Endothelial cell of umbilical vein (primary cell): ENCODE results near the gene CORO2B. TPM values are rescaled to one million over a fixed set of nuclear protein-coding genes. Genes with fewer than 3 reads are reported as not detected.

Experiments used
- Bru-seq: library from RNA; stranded (reverse); fragments of 400-500 nt; gene quantifications from one replicate; lab custom pipeline; 2021; lab: Mats Ljungman, UMichigan
- BruChase-seq, 2 experiments: library from RNA; stranded (reverse); fragments of 400-500 nt; gene quantifications; one replicate each; lab custom pipeline; 2021; lab: Mats Ljungman, UMichigan
- BruUV-seq: library from RNA; stranded (reverse); fragments of 400-500 nt; replicated peaks from 2 replicates; lab custom pipeline; 2021; lab: Mats Ljungman, UMichigan
- CTCF ChIA-PET: fragments of 300-600, 350-600 bp; sonication (Branson Sonifier 250); formaldehyde crosslinking; loops from one replicate; lab custom pipeline; 2021; ENCODE audit warnings: antibody characterized with exemption, inconsistent platforms; lab: Charles Lee
- POLR2A ChIA-PET: fragments of 300-600, 350-600 bp; sonication (Branson Sonifier 250); formaldehyde crosslinking; loops from one replicate; lab custom pipeline; 2021; ENCODE audit warnings: antibody characterized with exemption, inconsistent platforms; lab: Charles Lee
- DNase-seq: peaks from one replicate; pipeline ENCODE4 v3.0.0-alpha.2; 2011; ENCODE audit warnings: low read depth, low spot score
- FAIRE-seq: peaks from 2 replicates; lab custom pipeline; 2011; peaks lifted over from hg19 to GRCh38; lab: Jason Lieb, UNC
- H2AFZ ChIP-seq: 2 replicates; pipeline ENCODE4 v1.6.0; 2012; ENCODE audit warnings: low read depth, low read length, control low read depth, inconsistent platforms
- H3K27ac ChIP-seq: 2 replicates; pipeline ENCODE4 v1.5.1; 2011; ENCODE audit warnings: low read depth, mild to moderate bottlenecking, control low read depth, low read length, moderate library complexity; ENCODE audit not compliant: insufficient read depth
- H3K27me3 ChIP-seq, 2 experiments: 2 replicates each; pipeline versions ENCODE4 v1.6.0 to v1.6.1; 2011; ENCODE audit warnings: low read length in 2 of 2, mixed read lengths in 1 of 2; ENCODE audit not compliant: control insufficient read depth in 2 of 2, insufficient read depth in 2 of 2
- H3K36me3 ChIP-seq, 2 experiments: 2 replicates in 1 of 2; 3 replicates in 1 of 2; pipeline ENCODE4 v1.5.1; 2011; ENCODE audit warnings: low read length in 2 of 2, mild to moderate bottlenecking in 1 of 2, moderate library complexity in 1 of 2; ENCODE audit not compliant: control insufficient read depth in 2 of 2, insufficient read depth in 2 of 2; ENCODE audit errors: extremely low read depth in 1 of 2
- H3K4me1 ChIP-seq: 3 replicates; pipeline ENCODE4 v1.5.1; 2011; ENCODE audit warnings: mild to moderate bottlenecking, low read length; ENCODE audit not compliant: control insufficient read depth, insufficient read depth; ENCODE audit errors: extremely low read depth
- H3K4me2 ChIP-seq: 2 replicates; pipeline ENCODE4 v1.6.1; 2011; ENCODE audit warnings: low read length, control low read depth, mixed read lengths; ENCODE audit not compliant: insufficient read depth
- H3K4me3 ChIP-seq, 3 experiments: fragments of 200-600 bp in 1 of 3; sonication (generic), shearing (Covaris generic) in 1 of 3; replicated peaks in 1 of 3; 2 replicates each; pipeline ENCODE4 v1.5.1; 2011 to 2016; ENCODE audit warnings: control low read depth in 3 of 3, low read length in 3 of 3, mild to moderate bottlenecking in 2 of 3, inconsistent platforms in 1 of 3, low read depth in 1 of 3, moderate library complexity in 1 of 3; ENCODE audit not compliant: insufficient read depth in 1 of 3
- H3K79me2 ChIP-seq: 2 replicates; pipeline ENCODE4 v1.6.0; 2012; ENCODE audit warnings: low read length, inconsistent platforms; ENCODE audit not compliant: control insufficient read depth, insufficient read depth
- H3K9ac ChIP-seq: replicated peaks from 2 replicates; pipeline ENCODE3; 2011; ENCODE audit warnings: low read length, control low read depth; ENCODE audit not compliant: insufficient read depth; ENCODE audit errors: extremely low read depth
- H3K9me1 ChIP-seq: replicated peaks from 3 replicates; pipeline ENCODE4 v1.6.0; 2011; ENCODE audit warnings: mild to moderate bottlenecking, low read length; ENCODE audit not compliant: control insufficient read depth, insufficient read depth; ENCODE audit errors: extremely low read depth
- H3K9me3 ChIP-seq: replicated peaks from 2 replicates; pipeline ENCODE4 v1.5.1; 2012; ENCODE audit warnings: low read length, inconsistent platforms; ENCODE audit not compliant: control insufficient read depth, insufficient read depth
- H4K20me1 ChIP-seq: replicated peaks from 2 replicates; pipeline ENCODE3; 2011; ENCODE audit warnings: mild to moderate bottlenecking, low read length; ENCODE audit not compliant: control insufficient read depth, insufficient read depth; ENCODE audit errors: extremely low read depth
- EZH2 ChIP-seq: IDR thresholded peaks from 2 replicates; pipeline ENCODE4 v1.6.1; 2012; ENCODE audit warnings: borderline replicate concordance, low read depth, mild to moderate bottlenecking, moderate library complexity, low read length, inconsistent platforms; ENCODE audit not compliant: severe bottlenecking
- POLR2AphosphoS5 ChIP-seq: IDR thresholded peaks from 2 replicates; pipeline ENCODE4 v1.6.1; 2012; ENCODE audit warnings: low read depth, mild to moderate bottlenecking, control low read depth, low read length, moderate library complexity; ENCODE audit not compliant: insufficient read depth
- dilution Hi-C: fragments of 300-500 bp; cut with MboI; formaldehyde crosslinking; loops from one replicate; pipeline ENCODE4 v1.15.0; 2019; ENCODE audit warnings: low sequenced_read_pairs; ENCODE audit not compliant: extremely low pct_ligation_motif_present
- intact Hi-C: fragments of 100-400 bp; cut with micrococcal nuclease; formaldehyde crosslinking; loops from one replicate; pipeline ENCODE4 v1.10.0; 2022
- long read RNA-seq: library from polyadenylated mRNA; stranded (forward); transcript quantifications from one replicate; pipeline ENCODE4 v2.0.0, GENCODE V29; 2021
- polyA minus RNA-seq, 3 experiments: library from RNA; depleted of rRNA, polyadenylated mRNA; stranded (reverse); fragments of >200 nt; gene quantifications; 1 replicate in 1 of 3; 2 replicates in 2 of 3; pipeline ENCODE4 v1.2.3, GENCODE V29; 2011
- polyA plus RNA-seq, 4 experiments: library from polyadenylated mRNA; depleted of rRNA in 3 of 4; stranded (reverse) in 3 of 4; unstranded in 1 of 4; fragments of >200 nt; gene quantifications; 2 replicates each; pipeline versions ENCODE4 v1.2.1 to v1.2.3, GENCODE V29; 2011 to 2012; ENCODE audit warnings: missing spikeins in 1 of 4
- total RNA-seq: library from RNA; stranded (reverse); gene quantifications from 2 replicates; pipeline ENCODE4 v1.2.3, GENCODE V29; 2021

CORO2B gene
- total RNA-seq (2.9 and 3.7 TPM in 2 replicates), polyA plus RNA-seq (2.4 and 2.9 TPM in 2 replicates), polyA minus RNA-seq (2.6 and 2.7 TPM in 2 replicates), Bru-seq, nascent RNA (percentile 36 among the genes with signal in this experiment), BruChase-seq, experiment 1, labeled RNA remaining after a 6-hour chase (percentile 37 among the genes with signal in this experiment), BruChase-seq, experiment 2, labeled RNA remaining after a 2-hour chase (percentile 37 among the genes with signal in this experiment)
- polyA plus RNA-seq (2011; cell fraction: cytosol; rRNA removed): 2.0 and 2.2 TPM in 2 replicates
- polyA plus RNA-seq (2011; cell fraction: nucleus; rRNA removed): 2.3 TPM in 2 replicates
- polyA plus RNA-seq (2012): 0.50 and 1.1 TPM in 2 replicates
- polyA minus RNA-seq (2011; cell fraction: cytosol; rRNA and poly(A)+ RNA removed): not detected
- polyA minus RNA-seq (2011; cell fraction: nucleus; rRNA and poly(A)+ RNA removed): 0.91 and 1.3 TPM in 2 replicates
- long read RNA-seq, partial matches to known transcripts: 2 of 8 reads
- long read RNA-seq, other reads (novel, unspliced or antisense): 4 of 8 reads

- dilution Hi-C loops: no loop called here
- H4K20me1 ChIP-seq: no peaks in the 10 kb centered on the region
- DNase-seq (no peak), FAIRE-seq (no peak)
- POLR2A ChIA-PET: no interaction called here
- peak within 1 kb of the TSS; percentile 91 for H2AFZ ChIP-seq
- no peaks in the 10 kb centered on the region for H3K9me3 ChIP-seq
- H3K4me3 ChIP-seq: peak within 1 kb of the TSS; percentile 30 to 44 (median 35)
- BruUV-seq: no TSS peak
- intact Hi-C loops: loop anchor here (1.0 to 2.0 kb wide), 3 partner anchors 20 to 95 kb away; no protein-coding TSS in a partner anchor
- H3K27ac ChIP-seq: no peak within 1 kb of the TSS
- CTCF ChIA-PET: interaction anchor here (0.9 to 1.8 kb wide), 5 partner anchors 16 to 346 kb away, joined by 3 to 11 read pairs (median 5); no protein-coding TSS in a partner anchor
- H3K9ac ChIP-seq: peak within 1 kb of the TSS; percentile 30
- peaks cover 11 to 21% of the 10 kb centered on the region in 2 experiments for H3K27me3 ChIP-seq
- TF ChIP-seq EZH2: peak; percentile 5
- no peak for TF ChIP-seq POLR2AphosphoS5
- H3K4me2 ChIP-seq: peak within 1 kb of the TSS; percentile 93
- H3K79me2 ChIP-seq: no peaks in the 10 kb centered on the region
- H3K36me3 ChIP-seq: no peaks in the 10 kb centered on the region
- H3K9me1 ChIP-seq: no peaks in the 10 kb centered on the region
- peaks cover 9% of the 10 kb centered on the region for H3K4me1 ChIP-seq
These were observed at the start of gene CORO2B for GRCh38 chr15:68578980-68579935. Gene CORO2B (plus strand): TSS chr15:68578993. CDS start chr15:68579263, 270 bp downstream.
